Activated CD8-positive, alpha-beta memory T cell treated with anti-CD3 and anti-CD28 coated beads, Interleukin-2, amount 50 U/mL, for 4 hours (primary cell): ENCODE results near the gene GART.
"Not testable (repeated sequence)": the region's sequence is repeated elsewhere in the genome, so short reads cannot be mapped to it uniquely, and the experiment has no call there.

Experiments used
- DNase-seq: peaks from one replicate; pipeline ENCODE4 v3.0.0-alpha.2; 2020

Gene GART

DNA sequence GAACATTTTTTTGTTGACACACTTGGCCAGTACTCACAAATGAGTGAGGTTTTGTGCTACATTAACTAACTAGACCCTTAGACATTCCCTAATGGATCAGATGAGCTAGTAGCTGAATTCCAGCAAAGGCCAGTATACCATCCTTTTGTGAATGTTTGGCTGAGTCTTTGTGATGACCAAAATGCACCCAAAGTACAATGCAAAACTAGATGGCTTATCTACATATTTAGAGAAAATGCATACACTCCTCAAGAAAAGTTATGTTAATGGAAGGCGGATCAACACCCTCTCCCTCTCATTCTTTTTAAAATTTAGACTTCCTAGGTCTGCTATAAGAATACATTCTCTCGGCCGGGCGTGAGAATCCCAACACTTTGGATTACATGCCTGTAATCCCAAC, 30.3 kb downstream of the GART start:
- DNase-seq, result no peak

DNA sequence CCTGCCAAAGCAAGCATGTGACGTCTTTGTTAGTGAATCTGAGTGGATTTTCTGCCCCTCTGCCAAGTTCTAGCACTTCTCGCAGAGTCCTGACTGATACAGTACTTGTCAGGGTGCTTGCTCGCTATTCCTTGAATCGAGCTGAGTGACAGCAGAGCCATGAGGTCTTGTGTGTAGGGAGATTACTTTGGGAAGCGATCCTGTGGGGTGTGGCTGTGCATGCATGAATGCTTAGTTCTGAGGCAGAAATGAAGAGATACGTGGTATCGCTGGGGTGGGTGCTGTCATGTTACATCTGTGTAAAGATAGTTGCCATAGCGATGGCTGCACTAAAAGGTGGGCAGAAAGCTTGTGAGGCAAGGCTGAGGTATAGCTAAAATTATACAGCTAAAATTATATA, 31.1 kb downstream of the GART start:
- DNase-seq, result no peak

DNA sequence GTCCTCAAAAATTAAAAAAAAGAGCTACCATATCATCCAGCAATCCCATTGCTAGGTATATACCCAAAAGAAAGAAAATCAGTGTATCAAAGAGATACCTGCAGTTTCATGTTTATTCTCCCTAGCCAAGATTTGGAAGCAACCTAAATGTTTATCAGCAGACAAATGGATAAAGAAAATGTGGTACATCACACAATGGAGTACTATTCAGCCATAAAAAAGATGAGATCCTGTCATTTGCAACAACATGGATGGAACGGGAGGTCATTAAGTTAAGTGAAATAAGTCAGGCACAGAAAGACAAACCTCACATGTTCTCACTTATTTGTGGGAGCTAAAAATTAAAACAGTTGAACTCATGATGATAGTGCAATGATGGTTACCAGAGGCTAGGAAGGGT, 34.9 kb downstream of the GART start:
- DNase-seq, result not testable (repeated sequence)

DNA sequence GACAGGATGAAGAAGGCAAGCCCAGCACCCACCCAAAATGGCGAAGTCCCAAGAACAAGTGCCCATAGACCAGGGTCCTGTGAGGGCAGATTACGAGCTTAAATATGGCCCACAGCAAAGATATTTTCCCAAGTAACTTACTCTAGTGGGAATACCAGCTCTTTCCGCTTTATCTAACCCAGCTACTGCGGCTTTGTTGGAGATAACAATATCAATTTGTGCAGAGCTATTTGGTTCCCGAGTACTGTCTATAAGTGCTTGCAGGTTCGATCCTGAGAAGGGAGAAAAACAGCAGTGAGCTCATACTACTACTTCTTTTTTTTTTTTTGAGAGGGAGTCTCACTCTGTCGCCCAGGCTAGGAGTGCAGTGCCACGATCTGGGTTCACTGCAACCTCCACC, 36.1 kb downstream of the GART start:
- DNase-seq, result no peak

DNA sequence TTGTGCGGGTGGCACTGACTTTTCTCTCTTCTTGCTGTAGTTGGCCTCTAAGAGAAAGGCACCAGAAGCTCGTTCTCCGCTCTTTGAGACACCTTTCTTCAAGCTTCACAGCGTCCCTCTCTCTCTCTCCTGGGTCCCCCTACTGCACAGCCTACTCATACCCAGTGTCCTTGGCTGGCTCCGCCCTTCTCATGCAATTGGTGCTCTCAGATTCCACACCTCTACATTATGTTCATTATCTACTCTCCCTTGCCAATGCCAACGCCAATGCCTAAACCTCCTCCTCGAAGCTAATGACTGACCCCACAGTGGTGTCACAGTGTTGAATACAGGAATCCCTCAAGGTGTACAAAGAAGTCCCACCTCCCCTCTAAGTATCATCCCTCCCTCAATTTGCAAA, 45.6 kb downstream of the GART start:
- no peak for DNase-seq

DNA sequence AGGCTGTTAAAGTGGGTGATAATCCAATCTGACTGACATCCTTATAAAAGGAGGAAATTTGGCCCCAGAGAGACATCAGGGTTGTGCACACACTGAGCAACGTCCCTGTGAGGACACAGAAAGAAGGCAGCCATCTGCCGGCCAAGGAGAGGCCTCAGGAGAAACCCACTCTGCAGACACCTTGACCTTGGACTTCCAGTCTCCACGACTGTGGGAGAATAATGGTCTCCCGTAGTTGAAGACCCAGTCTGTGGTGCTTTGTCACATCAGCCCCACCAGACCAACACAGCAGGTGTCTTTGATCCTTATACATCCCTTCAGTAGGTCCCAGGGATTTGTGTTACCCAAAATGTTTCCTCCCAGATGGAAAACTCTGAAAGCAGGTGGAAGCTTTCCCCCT, 46.2 kb downstream of the GART start:
- no peak for DNase-seq

DNA sequence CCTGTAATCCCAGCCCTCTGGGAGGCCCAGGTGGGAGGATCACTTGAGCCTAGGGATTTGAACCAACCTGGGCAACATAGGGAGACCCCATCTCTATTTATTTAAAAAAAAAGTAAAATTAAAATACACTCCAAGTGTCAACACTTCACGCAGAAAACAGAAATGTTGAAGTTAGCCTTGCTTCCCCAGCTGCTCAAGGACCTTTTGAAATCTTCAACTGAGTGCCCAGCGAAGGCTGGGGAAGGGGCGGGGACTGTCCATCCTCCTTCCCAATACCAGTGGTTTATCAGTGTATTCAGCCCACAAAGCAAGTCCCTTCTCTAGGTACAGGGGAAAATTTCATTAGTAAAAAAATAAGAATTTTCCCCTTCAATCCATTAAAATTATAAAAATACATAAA, 48.2 kb downstream of the GART start:
- no peak for DNase-seq

DNA sequence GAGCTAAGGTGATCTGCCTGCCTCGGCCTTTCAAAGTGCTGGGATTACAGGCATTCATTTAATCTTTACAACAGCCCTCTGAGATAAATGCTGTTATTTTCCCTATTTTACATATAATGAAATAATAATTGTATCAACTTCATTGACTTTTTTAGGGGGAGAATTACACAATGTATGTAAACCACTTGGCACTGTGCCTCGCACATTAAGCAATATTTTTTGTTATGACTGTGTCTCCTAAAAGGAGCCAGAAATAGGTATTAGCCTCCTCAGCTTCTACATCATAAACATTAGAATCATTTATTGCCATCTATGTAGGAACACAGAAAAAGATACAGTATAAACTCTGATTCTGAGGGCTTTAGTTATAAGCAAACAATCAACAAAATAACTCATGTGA, 49.3 kb downstream of the GART start:
- DNase-seq, result no peak

DNA sequence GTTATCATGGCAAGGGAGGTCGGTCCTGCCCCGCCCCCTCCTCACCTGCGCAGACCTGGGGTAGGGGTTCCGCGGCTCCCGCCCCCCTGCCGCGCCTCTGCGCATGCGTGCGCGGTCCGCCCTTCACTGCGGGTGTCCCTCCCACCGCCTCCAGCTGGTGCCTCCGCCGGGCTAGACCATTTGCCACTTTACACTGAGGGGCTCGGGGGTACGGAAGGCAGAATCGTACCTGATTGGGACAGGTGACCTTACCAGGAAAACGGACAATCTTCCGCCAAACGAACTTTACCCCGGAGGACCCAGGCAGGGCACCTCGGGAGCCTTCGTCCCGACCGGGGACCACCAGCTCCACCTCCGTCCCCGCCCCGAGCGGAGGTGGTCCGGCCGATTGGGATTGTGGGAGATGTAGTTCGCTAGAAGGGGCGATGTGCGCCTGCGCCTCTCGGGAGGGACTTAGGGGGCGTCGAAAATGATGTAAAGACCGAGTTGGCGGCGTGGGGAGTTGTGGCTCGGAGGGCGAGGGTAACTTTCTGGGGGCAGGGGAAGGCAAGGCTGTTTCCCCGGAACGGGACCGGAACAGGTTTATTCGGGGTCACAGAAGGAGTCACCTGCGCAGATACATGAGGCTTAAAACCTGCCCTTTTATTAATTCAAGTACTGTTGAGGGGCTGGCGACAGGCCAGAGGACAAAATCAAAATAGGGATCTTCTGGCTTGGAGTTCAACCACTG, 50.4 kb downstream of the GART start, which contains the start of gene DNAJC28:
Gene DNAJC28 (minus strand): TSS at position 344 of the 730 bp plus-strand sequence. CDS start 2,323 bp downstream, outside the sequence.
- peak; percentile 95 for DNase-seq

DNA sequence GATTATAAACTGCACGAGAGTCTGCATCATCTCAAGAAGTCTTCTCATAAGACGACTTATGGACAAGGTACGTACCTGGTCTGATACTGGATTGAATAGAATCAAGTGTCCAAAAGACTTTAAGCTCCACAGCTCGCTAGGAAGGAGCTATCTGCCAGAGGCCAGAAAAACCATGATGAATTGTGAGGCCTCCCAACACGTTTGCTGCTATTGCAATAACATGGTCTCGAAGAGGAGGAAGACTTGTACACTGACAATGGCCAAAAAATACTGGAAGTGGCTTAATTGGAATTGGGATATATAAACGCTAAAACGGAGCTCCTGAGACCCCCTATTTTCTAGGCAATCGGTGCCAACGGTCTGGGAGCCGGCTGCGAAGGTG, 50.9 kb downstream of the GART start:
- DNase-seq, result no peak

DNA sequence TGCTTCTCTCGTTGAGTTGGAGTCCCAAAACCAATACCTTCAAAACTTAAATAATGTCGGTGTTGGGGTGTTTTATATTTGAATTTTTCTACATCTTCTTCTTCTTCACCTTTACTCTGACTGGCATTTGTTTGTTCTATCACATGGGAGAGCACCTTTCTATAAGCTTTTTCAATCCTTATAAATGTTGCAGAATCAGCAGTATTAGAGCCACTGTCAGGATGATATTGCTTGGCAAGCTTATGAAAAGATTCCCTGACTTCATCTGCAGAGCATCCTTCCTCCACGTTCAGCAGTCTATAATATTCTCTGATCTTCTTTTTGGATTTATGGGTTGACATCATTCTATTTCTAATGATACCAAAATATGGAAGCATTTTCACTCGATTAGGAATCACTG, 53.0 kb downstream of the GART start:
- no peak for DNase-seq

DNA sequence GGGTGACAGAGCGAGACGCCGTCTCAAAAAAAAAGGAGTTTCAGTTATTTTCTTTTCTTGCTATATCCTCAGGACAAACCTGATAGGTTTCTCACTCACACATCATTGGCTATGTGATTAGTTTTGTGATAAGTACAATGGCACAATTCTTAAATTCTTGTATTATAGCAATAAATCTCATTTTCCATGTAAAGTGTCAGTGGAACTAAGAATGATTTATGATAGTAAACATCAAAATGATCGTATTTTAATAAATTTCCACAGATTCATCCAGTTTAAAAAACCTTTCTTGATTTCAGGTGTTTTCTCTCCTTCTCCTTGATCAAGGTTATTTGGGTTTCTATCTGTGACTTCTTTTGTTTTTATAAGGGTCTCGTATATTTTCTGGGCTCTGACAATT, 53.9 kb downstream of the GART start:
- DNase-seq, result no peak

DNA sequence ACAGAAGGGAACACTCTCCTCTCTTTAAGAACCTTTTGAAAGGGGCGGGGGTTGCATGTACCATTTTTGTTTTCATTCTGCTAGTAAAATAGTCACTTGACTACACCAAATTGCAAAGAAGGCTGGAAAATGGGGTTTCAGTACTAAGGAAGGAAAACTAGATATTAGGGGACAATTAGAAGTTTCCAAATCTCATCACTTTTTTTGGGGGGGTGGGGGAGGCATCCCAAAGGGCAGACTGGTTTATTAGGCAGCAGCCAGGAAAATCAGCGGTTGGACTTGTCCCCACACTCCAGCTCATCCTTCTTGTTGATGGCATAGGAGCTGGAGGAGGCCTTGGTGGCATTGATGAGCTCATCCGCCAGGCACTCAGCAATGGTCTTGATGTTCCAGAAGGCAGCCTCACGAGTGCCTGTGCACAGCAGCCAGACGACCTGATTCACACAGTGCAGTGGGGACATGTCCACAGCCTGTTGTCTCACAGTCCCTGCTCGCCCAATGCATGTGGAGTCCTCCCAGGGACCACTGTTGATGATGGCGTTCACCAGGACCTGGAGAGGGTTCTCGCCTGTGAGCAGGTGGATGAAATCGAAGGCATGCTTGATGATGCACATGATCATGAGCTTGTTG, 60.5 kb downstream of the GART start:
- no peak for DNase-seq

DNA sequence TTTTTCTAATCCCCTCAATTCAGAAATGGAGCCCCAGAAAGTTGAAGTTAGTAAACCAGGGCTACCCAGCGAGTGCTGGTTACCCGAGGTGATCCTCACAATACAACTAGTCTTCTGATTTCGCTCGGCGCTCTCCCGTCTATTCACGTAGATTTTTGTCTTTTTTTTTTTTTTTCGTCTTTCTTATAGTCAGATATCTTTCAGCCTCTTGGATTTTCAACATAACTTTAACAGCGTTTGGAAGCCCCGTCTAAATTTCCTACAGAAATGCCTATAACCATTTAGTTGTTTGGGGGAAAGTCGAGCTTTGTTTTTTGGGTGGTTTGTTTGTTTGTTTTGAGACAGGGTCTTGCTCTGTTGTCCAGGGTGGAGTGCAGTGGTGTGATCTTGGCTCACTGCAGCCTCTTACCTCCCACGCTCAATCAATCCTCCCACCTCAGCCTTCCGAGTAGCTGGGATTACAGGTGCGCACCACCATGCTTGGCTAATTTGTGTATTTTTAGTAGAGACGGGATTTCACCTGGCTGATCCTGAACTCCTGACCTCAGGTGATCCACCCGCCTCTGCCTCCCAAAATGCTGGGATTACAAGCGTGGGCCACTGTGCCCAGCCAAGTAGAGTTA, 61.3 kb downstream of the GART start:
- no peak for DNase-seq

DNA sequence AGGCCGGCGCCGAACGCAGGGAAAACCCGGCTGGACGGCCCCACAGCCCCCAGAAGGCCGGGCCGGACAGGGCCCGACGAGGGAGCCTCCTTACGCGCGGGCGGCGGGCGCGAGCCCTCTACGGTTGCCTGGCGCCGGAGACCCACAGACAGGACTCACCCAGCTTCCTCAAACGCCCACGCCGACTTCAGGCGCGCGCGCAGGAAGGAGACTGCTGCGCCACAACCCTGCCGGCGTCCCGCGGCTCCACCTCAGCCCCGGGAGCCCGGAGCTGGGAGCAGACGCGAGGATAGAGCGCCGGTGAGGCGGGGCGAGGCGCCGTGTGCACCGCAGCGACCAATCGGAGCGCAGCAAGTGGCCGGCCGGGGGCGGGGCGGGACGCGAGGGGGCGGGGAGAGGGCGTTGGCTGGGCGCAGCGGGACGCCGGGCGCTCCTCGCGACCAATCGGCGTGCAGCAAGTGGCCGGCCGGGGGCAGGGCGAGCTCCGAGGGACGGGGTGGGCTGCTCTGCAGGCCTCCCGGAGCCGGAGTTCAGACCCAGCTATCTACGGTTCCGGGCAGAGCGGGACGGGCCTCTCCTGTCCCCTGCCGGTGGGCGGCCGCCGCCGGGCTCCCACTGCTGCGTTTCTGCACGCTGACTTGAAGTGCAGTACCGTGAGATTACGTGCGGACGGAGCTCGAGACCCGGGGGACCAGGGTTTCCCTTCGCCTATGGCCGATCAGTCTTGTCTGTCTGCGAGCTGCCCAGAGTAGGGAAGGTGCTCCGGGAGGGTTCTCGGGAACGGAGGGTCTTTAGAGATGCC, 62.0 kb downstream of the GART start, which contains the start of gene TMEM50B:
Gene TMEM50B (minus strand): TSS at position 296 of the 802 bp plus-strand sequence. CDS start 11,089 bp downstream, outside the sequence.
- DNase-seq, result peak; percentile 94

DNA sequence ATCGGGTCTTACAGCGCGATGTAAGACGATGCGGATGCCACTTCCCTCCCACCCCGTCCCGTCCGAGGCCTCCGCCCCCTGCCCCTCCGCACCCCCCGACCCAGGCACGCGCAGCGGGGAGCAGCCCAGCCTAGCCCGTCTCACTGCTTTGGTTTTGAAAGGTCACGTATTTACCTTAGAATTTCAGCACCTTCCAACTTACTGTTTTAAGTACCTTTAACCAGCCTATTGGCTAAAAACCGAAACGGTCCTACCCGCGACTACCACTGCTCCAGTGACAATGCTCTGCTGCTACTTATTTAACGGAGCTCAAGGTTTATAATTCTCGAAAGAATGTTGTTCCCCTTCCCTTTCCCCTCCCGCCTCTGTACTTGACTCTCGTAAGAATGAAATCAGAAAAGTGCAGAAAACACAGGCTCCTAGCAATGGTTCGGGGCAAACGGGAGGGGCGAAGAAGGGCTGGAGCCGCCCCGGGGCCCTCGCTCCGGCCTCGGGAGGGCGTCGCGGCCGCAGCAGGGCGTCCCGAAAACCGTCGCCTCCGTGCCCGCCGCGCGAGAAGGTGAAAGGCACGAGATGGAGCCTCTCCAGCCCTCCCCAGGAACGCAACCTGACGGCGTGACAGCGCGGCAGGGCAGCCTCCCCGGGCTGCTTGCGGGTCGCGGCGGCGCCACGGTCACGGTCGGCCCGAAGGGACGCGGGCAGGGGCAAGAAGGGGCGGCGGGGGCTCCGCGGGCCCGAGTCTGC, 62.8 kb downstream of the GART start:
- DNase-seq, result peak; percentile 43

DNA sequence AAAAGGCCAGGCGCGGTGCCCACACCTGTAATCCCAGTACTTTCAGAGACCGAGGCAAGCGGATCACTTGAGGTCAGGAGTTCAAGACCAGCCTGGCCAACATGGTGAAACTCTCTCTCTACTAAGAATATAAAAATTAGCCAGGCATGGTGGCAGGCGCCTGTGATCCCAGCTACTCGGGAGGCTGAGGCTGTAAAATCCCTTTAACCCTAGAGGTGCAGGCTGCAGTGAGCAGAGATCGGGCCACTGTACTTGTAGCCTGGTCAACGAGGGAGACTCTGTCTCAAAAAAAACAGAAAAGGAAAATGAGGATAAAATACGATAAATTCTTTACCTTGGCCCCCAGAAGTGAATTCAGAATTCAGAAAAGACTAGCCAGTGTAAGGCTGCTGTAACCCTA, 63.7 kb downstream of the GART start:
- no peak for DNase-seq

DNA sequence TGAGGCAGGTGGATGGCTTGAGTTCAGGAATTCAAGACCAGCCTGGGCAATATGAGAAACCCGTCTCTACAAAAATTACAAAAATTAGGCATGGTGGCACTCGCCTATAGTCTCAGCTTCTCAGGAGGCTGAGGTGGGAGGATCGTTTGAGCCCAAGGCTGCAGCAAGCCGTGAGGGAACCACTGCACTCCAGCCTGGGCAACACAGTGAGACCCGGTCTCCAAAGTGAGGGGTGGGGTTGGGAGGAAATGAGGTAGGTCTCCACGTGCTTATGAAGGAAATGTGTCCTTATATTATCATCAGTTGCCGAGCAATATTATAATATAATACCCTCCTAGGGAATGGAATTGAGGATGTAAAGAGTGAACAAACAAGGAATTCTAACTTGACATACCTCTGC, 64.9 kb downstream of the GART start:
- no peak for DNase-seq

DNA sequence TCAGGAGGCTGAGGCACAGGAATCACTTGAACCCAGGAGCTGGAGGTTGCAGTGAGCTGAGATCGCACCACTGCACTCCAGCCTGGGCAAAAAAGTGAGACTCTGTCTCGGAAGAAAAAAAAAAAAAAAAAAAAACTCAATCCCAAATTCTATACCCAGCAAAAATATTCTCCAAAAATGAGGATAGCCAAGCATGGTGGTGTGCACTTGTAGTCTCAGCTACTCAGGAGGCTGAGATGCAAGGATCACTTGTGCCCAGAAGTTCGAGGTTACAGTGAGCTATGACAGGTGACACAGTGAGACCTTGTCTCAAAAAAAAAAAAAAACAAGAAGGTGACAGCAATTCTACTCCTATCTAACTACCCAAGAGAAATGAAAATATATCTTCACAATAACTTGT, 68.6 kb downstream of the GART start:
- no peak for DNase-seq

DNA sequence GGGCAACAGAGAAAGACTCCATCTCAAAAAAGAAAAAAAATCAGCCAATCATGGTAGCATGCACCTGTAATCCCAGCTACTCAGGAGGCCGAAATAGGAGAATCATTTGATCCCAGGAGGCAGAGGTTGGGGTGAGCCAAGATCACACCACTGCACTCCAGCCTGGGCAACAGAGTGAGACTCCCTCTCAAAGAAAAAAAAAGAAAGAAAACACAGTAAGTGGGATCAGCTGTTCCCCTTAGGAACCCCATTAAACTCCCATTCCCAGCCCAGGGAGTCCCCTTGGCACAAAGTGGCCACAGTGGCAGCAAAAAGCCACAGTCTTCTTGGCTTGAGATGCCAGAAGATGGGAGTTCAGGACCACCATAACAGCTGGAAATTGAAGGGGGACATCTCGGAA, 71.2 kb downstream of the GART start:
- DNase-seq, result no peak

DNA sequence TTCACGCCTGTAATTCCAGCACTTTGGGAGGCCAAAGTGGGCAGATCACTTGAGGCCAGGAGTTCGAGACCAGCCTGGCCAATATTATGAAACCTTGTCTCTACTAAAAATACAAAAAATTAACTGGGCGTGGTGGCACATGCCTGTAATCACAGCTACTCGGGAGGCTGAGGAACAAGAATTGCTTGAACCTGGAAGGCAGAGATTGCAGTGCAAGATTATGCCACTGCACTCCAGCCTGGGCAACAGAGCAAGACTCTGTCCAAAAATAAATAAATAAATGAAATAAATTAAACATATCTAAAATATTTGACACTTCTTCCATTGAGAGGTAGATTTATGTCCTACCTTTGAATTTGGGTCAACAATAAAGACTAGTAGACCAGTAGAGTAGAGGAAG, 72.7 kb downstream of the GART start:
- DNase-seq, result not testable (repeated sequence)

DNA sequence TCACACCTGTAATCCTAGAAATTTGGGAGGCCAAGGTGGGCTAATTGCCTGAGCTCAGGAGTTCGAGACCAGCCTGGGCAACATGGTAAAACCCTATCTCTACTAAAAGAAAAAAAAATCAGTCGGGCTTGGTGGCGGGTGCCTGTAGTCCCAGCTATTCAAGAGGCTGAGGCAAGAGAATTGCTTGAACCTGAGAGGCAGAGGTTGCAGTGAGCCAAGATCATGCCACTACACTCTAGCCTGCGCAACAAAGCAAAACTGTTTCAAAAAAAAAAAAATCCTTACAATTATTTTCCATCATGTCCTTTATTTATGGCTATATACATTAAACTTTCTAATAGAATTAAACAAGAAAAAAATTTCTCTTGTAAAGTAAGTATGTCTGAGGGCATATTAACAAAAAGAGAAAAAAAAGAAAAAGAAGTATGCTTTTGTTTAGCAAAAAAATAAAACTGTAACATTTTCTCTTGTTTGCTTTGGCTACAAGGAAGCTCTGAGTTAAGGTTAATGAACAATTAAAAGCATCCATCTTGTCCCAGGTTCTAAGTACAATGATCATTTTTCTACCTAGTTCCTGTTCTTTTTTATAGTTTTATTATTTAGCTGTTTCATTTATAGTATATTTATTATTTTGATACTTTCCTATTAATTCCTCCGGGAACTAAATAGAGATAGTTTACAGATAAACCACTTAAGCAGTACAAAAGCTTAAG, 80.2 kb downstream of the GART start:
- DNase-seq, result no peak
